HEK293 (cell line): ENCODE data around the gene DMKN.

Source experiments
- CTCF ChIA-PET: fragments of 350-600 bp; formaldehyde crosslinking; extraction: SDS; loops from one replicate; lab custom pipeline; 2021; ENCODE audit warnings: antibody characterized with exemption; lab: Yijun Ruan, JAX
- POLR2A ChIA-PET: fragments of 300-600 bp; formaldehyde crosslinking; extraction: SDS; loops from one replicate; lab custom pipeline; 2020; ENCODE audit warnings: antibody characterized with exemption, inconsistent platforms; lab: Yijun Ruan, JAX
- H3K27ac ChIP-seq: fragments of 200-500 bp; sonication (Bioruptor generic); 2 replicates; pipeline ENCODE4 v1.5.1; 2014; ENCODE audit warnings: low read depth, low read length, control low read depth, inconsistent platforms; ENCODE audit errors: extremely low read depth
- H3K36me3 ChIP-seq, 2 experiments: fragments of 200-500 bp in 1 of 2; sonication (Bioruptor generic) in 1 of 2; 1 replicate in 1 of 2; 2 replicates in 1 of 2; pipeline ENCODE4 v1.5.1; 2014 to 2017; ENCODE audit warnings: inconsistent platforms in 2 of 2, low read length in 2 of 2; ENCODE audit not compliant: control insufficient read depth in 2 of 2, insufficient read depth in 1 of 2
- H3K4me1 ChIP-seq: fragments of 200-500 bp; sonication (Bioruptor generic); 2 replicates; pipeline ENCODE4 v1.5.1; 2014; ENCODE audit warnings: mild to moderate bottlenecking, low read length, inconsistent platforms; ENCODE audit not compliant: control insufficient read depth, insufficient read depth
- H3K4me3 ChIP-seq: 2 replicates; pipeline ENCODE4 v1.5.1; 2011; ENCODE audit warnings: low read depth, mild to moderate bottlenecking, control low read depth, low read length, moderate library complexity
- H3K9me3 ChIP-seq: fragments of 200-500 bp; sonication (Bioruptor generic); 2 replicates; pipeline ENCODE4 v1.5.1; 2014; ENCODE audit warnings: low read depth, low read length, inconsistent platforms; ENCODE audit not compliant: control insufficient read depth, insufficient read depth
- BCL11B ChIP-seq: fragments of 450-650 bp; formaldehyde crosslinking; IDR thresholded peaks from 2 replicates; pipeline ENCODE4 v1.5.1; 2016; ENCODE audit warnings: low read depth, missing biosample characterization, missing genetic modification characterization
- GLIS2 ChIP-seq: fragments of 450-650 bp; formaldehyde crosslinking; IDR thresholded peaks from 2 replicates; pipeline ENCODE4 v1.5.1; 2016; ENCODE audit warnings: missing biosample characterization, missing genetic modification characterization
- KLF8 ChIP-seq: fragments of 450-650 bp; formaldehyde crosslinking; IDR thresholded peaks from 2 replicates; pipeline ENCODE4 v1.5.1; 2016; ENCODE audit warnings: missing biosample characterization, missing genetic modification characterization
- ZBTB21 ChIP-seq: fragments of 450-650 bp; formaldehyde crosslinking; IDR thresholded peaks from 2 replicates; pipeline ENCODE4 v1.5.1; 2017; ENCODE audit warnings: missing biosample characterization, missing genetic modification characterization
- ZNF112 ChIP-seq: fragments of 450-650 bp; formaldehyde crosslinking; IDR thresholded peaks from 2 replicates; pipeline ENCODE4 v1.5.0; 2017; ENCODE audit warnings: missing biosample characterization, missing genetic modification characterization
- ZNF114 ChIP-seq: fragments of 450-650 bp; formaldehyde crosslinking; IDR thresholded peaks from 2 replicates; pipeline ENCODE4 v1.5.0; 2017; ENCODE audit warnings: missing biosample characterization, missing genetic modification characterization
- ZNF146 ChIP-seq: fragments of 450-650 bp; formaldehyde crosslinking; IDR thresholded peaks from 2 replicates; pipeline ENCODE4 v1.5.1; 2016; ENCODE audit warnings: missing biosample characterization, missing genetic modification characterization
- ZNF202 ChIP-seq: fragments of 450-650 bp; formaldehyde crosslinking; IDR thresholded peaks from 2 replicates; pipeline ENCODE4 v1.5.1; 2016; ENCODE audit warnings: missing biosample characterization, missing genetic modification characterization, borderline replicate concordance
- ZNF223 ChIP-seq: fragments of 450-650 bp; formaldehyde crosslinking; IDR thresholded peaks from 2 replicates; pipeline ENCODE4 v1.5.1; 2016; ENCODE audit warnings: missing biosample characterization, missing genetic modification characterization
- ZNF394 ChIP-seq: fragments of 450-650 bp; formaldehyde crosslinking; IDR thresholded peaks from 2 replicates; pipeline ENCODE4 v1.5.1; 2016; ENCODE audit warnings: missing biosample characterization, missing genetic modification characterization, mild to moderate bottlenecking, moderate library complexity, borderline replicate concordance
- ZNF529 ChIP-seq: fragments of 450-650 bp; formaldehyde crosslinking; IDR thresholded peaks from 2 replicates; pipeline ENCODE4 v1.5.1; 2017; ENCODE audit warnings: missing genetic modification characterization, missing biosample characterization; ENCODE audit not compliant: insufficient replicate concordance
- ZNF560 ChIP-seq: fragments of 450-650 bp; formaldehyde crosslinking; IDR thresholded peaks from 2 replicates; pipeline ENCODE4 v1.5.1; 2017; ENCODE audit warnings: missing biosample characterization, missing genetic modification characterization, borderline replicate concordance
- ZNF629 ChIP-seq: fragments of 450-650 bp; formaldehyde crosslinking; IDR thresholded peaks from 2 replicates; pipeline ENCODE4 v1.5.1; 2017; ENCODE audit warnings: missing biosample characterization, missing genetic modification characterization
- ZNF677 ChIP-seq: fragments of 450-650 bp; IDR thresholded peaks from 2 replicates; pipeline ENCODE4 v1.5.0; 2018; ENCODE audit warnings: missing biosample characterization, mild to moderate bottlenecking, missing genetic modification characterization, moderate library complexity
- TF ChIP-seq, protein P1 (sequence below): IDR thresholded peaks from 2 replicates; pipeline ENCODE4 v1.6.1; 2011; ENCODE audit warnings: mild to moderate bottlenecking, low read depth, low read length, borderline replicate concordance
- TF ChIP-seq, protein P2 (sequence below): fragments of 450-650 bp; formaldehyde crosslinking; IDR thresholded peaks from 2 replicates; pipeline ENCODE4 v1.5.1; 2017; ENCODE audit warnings: missing biosample characterization, missing genetic modification characterization
- TF ChIP-seq, protein P3 (sequence below): fragments of 450-650 bp; formaldehyde crosslinking; IDR thresholded peaks from 2 replicates; pipeline ENCODE4 v1.5.1; 2016; ENCODE audit warnings: missing biosample characterization, missing genetic modification characterization, low read depth
- TF ChIP-seq, protein P4 (sequence below): fragments of 450-650 bp; formaldehyde crosslinking; IDR thresholded peaks from 2 replicates; pipeline ENCODE4 v1.5.1; 2016; ENCODE audit warnings: missing biosample characterization, missing genetic modification characterization

DMKN gene

DNA sequence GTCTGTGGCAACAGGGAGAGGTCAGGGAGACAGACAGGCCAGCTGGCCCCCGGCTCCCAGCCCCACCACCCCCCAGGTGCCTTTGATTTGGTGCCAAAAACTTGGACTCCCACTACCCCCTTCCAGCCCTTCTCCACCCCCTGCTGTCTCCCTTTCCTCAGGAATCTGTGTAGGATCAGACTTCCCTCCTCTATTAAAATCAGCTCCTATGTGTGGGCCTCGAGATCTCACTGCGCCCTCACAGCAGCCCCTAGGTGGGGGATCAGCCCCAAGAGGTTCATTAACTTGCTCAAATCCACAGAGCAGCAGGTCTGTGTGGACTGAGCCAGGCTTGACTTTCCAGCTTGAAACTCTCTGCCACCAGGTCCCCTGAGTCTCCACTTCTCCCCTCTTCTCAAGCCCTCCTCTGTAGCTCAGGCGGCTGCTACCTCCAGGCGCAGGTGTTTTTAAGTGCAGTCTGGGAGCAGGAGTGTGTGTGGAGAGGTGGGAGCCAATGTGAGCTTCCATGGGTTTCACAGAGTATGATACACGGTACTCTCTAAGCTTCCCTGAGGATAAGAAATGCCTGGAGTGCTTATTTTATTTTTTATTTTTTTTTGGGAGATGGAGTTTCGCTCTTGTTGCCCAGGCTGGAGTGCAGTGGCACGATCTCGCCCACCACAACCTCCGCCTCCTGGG lies 21.5 kb upstream of the DMKN start (continued):
- no peak for TF ChIP-seq ZNF560 (tag by site-specific recombination)
- TF ChIP-seq ZNF114 = no peak

DNA sequence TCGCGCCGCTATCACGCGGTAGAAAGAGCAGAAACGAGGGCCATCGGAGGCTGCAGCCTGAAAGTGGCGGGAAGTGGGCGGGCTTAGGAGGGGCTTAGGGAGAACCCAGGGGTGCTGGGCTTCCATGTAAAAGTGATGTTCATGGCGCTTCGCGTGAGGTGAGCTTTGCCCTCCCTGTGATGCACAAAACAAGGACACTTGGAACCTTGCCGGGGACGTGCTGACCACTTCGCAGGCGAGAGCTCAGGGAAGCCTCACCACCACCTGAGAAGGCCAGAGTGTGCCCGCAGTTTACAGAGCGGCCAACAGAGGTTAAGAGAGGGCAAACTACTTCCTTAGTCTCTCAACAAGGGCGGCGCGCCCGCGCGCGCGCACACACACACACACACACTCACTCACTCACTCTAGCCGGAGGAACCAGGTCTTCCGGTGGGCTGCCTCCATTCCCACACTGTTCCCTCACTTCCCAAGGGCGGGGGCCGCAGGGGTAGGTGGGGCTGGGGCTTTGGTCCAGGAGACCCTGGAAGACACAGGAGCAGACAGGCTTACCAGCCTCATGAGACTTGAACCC lies 20.5 kb upstream of the DMKN start:
- CTCF ChIA-PET = interaction anchor here (0.6 to 2.6 kb wide), 2 partner anchors 19 to 23 kb away, joined by 3 to 12 read pairs; no protein-coding TSS in a partner anchor
- Histone ChIP-seq H3K27ac (no peak overlapping the region), H3K4me1 (peaks cover 6% of the 10 kb centered on the region; the same call in 1 of the 2 replicates), H3K9me3 (no peaks in the 10 kb centered on the region), H3K36me3 (peaks cover 0 to 12% of the 10 kb centered on the region in 2 experiments; a peak in 1 of 3 replicates), H3K4me3 (no peak overlapping the region)
- TF ChIP-seq ZNF223 = no peak
- TF ChIP-seq, protein P1, sequence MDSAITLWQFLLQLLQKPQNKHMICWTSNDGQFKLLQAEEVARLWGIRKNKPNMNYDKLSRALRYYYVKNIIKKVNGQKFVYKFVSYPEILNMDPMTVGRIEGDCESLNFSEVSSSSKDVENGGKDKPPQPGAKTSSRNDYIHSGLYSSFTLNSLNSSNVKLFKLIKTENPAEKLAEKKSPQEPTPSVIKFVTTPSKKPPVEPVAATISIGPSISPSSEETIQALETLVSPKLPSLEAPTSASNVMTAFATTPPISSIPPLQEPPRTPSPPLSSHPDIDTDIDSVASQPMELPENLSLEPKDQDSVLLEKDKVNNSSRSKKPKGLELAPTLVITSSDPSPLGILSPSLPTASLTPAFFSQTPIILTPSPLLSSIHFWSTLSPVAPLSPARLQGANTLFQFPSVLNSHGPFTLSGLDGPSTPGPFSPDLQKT = no peak
- TF ChIP-seq ZNF202 (tag by site-specific recombination) = no peak
- no peak for TF ChIP-seq BCL11B (tag by site-specific recombination)
- TF ChIP-seq GLIS2 (tag by site-specific recombination) = peak; percentile 30; the same call in 1 of the 2 replicates
- no peak for TF ChIP-seq ZNF394
- no peak for TF ChIP-seq ZNF677
- TF ChIP-seq, protein P2, sequence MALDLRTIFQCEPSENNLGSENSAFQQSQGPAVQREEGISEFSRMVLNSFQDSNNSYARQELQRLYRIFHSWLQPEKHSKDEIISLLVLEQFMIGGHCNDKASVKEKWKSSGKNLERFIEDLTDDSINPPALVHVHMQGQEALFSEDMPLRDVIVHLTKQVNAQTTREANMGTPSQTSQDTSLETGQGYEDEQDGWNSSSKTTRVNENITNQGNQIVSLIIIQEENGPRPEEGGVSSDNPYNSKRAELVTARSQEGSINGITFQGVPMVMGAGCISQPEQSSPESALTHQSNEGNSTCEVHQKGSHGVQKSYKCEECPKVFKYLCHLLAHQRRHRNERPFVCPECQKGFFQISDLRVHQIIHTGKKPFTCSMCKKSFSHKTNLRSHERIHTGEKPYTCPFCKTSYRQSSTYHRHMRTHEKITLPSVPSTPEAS (tag by site-specific recombination) = no peak
- POLR2A ChIA-PET = interaction anchor here (1.8 kb wide), 1 partner anchor 23 kb away, joined by 7 read pairs; no protein-coding TSS in a partner anchor

DNA sequence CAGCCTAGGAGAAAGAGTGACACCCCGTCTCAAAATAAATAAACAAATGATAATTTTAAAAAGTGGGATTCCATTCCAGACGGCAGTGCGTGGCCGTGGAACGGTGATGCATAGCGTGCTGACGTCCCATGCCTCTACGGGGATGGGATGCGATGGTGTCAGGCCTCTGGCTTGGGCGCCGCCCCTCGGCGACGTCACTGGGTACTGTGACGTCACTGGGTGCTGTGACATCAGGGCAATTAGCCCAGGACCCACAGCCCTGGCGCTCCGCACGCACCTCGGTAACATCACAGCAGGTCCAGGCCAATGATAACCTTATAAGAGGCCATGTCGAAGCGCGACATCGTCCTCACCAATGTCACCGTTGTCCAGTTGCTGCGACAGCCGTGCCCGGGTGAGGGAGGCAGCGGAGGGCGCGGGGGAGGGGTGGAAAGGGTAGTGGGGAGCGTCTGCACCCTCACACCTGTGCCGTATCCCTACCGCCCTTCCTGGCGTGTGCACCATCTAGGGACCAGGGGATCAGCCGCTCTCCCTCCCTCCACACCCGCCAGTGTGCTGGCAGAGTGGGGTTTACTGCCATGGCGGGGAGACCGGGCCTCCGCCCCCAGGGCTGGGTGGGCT lies 19.9 kb upstream of the DMKN start, which contains the start of gene GAPDHS:
Gene GAPDHS (plus strand): TSS at position 256 of the 621 bp plus-strand sequence. CDS start 72 bp downstream, at position 328.
- peaks cover 6% of the 10 kb centered on the region; the same call in 1 of the 2 replicates for H3K4me1 ChIP-seq
- peak within 1 kb of the TSS; percentile 16; the same call in 1 of the 2 replicates for H3K27ac ChIP-seq
- H3K9me3 ChIP-seq = no peaks in the 10 kb centered on the region
- CTCF ChIA-PET = interaction anchor here (2.6 kb wide), 1 partner anchor 23 kb away, joined by 12 read pairs; no protein-coding TSS in a partner anchor
- H3K36me3 ChIP-seq = peaks cover 0 to 10% of the 10 kb centered on the region in 2 experiments; a peak in 1 of 3 replicates
- H3K4me3 ChIP-seq = no peak within 1 kb of the TSS
- TF ChIP-seq, protein P3, sequence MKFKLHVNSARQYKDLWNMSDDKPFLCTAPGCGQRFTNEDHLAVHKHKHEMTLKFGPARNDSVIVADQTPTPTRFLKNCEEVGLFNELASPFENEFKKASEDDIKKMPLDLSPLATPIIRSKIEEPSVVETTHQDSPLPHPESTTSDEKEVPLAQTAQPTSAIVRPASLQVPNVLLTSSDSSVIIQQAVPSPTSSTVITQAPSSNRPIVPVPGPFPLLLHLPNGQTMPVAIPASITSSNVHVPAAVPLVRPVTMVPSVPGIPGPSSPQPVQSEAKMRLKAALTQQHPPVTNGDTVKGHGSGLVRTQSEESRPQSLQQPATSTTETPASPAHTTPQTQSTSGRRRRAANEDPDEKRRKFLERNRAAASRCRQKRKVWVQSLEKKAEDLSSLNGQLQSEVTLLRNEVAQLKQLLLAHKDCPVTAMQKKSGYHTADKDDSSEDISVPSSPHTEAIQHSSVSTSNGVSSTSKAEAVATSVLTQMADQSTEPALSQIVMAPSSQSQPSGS (tag by site-specific recombination) = peak; percentile 93
- TF ChIP-seq, protein P4, sequence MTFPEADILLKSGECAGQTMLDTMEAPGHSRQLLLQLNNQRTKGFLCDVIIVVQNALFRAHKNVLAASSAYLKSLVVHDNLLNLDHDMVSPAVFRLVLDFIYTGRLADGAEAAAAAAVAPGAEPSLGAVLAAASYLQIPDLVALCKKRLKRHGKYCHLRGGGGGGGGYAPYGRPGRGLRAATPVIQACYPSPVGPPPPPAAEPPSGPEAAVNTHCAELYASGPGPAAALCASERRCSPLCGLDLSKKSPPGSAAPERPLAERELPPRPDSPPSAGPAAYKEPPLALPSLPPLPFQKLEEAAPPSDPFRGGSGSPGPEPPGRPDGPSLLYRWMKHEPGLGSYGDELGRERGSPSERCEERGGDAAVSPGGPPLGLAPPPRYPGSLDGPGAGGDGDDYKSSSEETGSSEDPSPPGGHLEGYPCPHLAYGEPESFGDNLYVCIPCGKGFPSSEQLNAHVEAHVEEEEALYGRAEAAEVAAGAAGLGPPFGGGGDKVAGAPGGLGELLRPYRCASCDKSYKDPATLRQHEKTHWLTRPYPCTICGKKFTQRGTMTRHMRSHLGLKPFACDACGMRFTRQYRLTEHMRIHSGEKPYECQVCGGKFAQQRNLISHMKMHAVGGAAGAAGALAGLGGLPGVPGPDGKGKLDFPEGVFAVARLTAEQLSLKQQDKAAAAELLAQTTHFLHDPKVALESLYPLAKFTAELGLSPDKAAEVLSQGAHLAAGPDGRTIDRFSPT = peak; percentile 78
- TF ChIP-seq ZNF112 (no peak), ZBTB21 (tag by site-specific recombination) (peak; percentile 93), ZNF529 (tag by site-specific recombination) (no peak), ZNF146 (tag by site-specific recombination) (no peak), ZNF629 (peak; percentile 98), KLF8 (tag by site-specific recombination) (0 out of 2 replicates have a peak, but pooled peaks have one; percentile 18)
- POLR2A ChIA-PET = no interaction called here
